8988T (cell line): ENCODE results near the gene RNU6-9.

ENCODE experiments used
- DNase-seq: peaks from one replicate; pipeline ENCODE4 v3.0.0; 2011

RNU6-9 gene

GRCh38 chr19:937259-937694, 44.0 kb downstream of the RNU6-9 start:
- no peak for DNase-seq

DNA sequence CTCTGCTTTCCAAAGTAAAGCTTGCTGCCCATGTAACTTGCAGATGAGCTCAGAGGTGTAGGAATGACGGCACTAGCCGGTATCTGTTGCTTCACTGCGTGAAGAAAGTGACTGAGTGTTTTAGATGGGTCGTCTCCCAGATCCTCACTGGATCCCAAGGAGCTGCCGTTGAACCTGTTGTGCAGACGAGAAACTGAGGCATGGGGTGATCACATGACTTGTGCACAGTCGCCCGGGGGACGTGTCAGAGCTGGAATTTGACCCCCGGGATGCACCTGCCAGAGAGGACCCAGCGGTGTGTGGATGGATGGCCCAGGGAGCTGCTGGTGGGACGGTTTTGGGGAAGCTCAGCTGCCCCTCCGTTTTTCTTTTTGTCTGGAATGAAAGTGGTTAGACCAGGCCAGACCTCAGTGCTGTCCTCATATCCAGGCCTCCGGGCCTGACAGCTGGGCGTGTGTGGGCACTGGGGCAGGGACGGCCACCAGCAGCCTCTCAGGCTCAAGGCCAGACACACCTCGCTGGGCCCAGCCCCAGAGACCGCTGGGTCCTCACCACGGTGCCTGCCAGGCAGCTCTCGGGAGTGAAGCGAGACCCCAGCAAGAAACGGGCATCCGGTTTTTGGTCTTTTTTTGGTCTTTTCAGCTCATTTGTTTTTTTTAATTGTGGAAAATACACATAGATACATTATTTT, 45.1 kb downstream of the RNU6-9 start:
- no peak for DNase-seq

- DNase-seq: no peak
Observed at GRCh38 chr19:939439-939838, 46.2 kb downstream of the RNU6-9 start.

DNA sequence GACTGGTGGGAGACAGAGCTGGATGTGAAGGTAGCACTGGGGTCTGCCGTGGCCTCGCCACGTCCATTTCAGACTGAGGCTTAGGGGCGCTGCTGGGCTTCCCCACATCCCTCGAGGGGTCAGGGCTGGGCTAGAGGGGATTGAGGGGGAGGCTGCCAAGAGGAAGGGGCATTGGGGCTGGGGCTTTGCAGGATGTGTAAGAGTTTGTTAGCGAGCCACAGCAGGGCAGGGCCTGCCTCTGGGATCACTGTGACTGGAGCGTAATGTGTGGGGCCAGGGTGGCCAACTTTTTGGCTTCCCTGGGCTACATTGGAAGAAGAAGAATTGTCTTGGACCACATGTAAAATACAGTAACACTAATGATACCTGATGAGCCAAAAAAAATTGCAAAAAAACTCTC, 46.6 kb downstream of the RNU6-9 start:
- DNase-seq: no peak

DNA sequence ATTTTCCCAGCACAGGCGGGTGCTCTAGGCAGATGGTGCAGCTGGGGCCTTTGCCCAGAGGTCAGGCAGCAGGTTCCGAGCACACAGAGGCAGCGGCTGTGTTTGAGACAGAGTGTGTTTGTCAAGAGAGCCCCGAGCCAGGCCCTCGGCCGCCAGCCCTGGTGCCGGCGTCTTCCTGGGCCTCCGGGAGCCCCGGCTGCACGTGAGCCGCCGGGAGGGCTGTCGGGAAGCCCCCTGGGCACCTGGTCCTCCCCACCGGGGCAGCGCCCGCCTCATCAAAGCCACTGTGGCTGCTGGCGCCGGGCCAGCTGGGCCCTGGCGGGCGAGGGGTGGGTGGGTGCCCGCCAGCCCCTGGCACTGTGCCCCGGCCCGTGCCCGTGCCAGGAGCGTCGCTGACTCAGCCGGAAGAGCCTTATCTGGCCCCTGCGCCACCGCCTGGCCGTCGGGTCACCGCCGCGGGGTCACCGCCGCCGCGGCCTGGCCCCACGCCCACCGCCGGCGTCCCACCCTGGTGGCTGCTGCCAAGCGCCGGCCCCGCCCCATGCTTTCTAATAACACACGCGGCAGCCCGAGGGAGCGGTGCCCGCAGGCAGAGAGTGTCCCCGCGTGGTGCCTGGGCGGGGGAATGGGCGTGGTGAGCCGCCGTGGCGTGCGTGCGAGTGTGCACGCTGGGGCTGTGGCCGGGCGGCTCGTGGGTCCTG, 47.5 kb downstream of the RNU6-9 start:
- no peak for DNase-seq

GRCh38 chr19:941292-942132, 48.2 kb downstream of the RNU6-9 start:
- no peak for DNase-seq

DNA sequence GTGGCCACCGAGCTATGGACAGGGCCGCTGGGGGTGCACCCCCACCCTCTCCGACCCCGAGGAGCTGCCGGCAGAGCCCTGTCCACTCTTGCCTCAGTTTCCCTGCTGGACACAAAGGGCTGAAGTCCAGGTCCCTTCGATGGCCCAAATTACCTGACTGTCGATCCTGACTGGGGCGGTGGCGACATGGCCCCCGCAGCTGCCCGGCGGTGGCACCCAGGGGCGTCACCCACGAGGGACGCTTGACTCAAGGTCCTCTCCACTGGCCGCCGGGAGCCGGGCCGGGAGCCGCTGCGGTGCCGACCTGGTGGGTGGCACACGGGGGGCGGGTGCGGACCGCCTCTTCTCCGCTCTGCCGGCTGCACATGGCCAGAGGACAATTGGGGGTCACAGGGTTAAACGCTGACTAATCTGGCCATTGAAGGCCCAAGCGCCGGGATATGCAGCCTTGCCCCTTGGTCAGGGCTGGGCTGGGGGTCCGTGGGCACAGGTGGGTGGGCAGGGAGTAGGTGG, 48.9 kb downstream of the RNU6-9 start:
- no peak for DNase-seq
